ENCODE results near the gene PITPNB.

DNA sequence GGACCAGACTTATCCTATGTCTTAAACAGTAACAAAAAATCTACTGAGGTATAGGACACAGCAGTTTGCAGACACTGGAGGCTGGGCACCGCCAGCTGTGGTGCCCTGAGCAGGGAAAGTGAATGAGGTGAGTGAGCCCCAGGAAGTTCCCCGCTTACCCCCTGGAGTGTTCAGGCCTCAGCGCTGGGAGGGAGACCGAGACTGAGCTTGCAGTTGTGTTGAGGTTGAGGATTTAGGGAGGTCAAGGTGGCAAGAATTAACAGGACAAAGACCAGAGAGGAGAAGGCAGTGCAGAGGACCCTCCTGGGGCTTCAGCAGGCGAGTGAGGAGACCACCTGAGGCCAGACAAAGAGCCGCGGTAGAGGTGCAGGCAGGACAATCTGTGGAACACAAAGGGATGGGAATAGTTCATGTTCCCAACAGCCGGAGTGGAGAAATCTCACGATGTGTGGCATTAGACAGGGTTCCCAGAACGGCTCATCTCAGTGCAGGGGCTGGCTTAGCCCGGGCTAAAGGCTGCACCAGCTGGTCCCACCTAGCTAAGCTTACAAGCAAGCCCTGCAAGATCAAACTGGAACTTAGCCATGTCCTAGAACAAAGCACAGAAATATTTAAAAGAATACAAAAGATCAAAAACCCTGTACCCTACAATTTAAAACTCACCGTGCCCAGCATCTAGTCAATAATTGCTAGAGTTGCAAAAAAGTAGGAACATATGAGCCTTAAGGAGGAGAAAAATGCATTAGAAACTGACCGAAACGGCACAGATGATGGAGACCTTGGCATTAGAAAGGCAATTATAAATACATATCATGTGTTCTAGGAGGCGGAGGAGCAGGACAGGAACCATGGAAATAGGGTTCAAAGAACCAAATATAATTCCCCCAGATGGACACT, 47.4 kb upstream of the PITPNB start:
- TF ChIP-seq, protein P1, sequence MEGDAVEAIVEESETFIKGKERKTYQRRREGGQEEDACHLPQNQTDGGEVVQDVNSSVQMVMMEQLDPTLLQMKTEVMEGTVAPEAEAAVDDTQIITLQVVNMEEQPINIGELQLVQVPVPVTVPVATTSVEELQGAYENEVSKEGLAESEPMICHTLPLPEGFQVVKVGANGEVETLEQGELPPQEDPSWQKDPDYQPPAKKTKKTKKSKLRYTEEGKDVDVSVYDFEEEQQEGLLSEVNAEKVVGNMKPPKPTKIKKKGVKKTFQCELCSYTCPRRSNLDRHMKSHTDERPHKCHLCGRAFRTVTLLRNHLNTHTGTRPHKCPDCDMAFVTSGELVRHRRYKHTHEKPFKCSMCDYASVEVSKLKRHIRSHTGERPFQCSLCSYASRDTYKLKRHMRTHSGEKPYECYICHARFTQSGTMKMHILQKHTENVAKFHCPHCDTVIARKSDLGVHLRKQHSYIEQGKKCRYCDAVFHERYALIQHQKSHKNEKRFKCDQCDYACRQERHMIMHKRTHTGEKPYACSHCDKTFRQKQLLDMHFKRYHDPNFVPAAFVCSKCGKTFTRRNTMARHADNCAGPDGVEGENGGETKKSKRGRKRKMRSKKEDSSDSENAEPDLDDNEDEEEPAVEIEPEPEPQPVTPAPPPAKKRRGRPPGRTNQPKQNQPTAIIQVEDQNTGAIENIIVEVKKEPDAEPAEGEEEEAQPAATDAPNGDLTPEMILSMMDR (IDR thresholded peaks at IDR 0.05): no peak
- no peak for TF ChIP-seq POLR2A (IDR thresholded peaks at IDR 0.05)

All from Peyer's patch (tissue), 4 donors.